Right lobe of liver (tissue), 4 donors: ENCODE results near the gene LOC101059915.

ENCODE experiments used
- POLR2A ChIP-seq: fragments of 450-650 bp; IDR thresholded peaks from one replicate; pipeline ENCODE4 v1.6.1; 2017; ENCODE audit warnings: antibody characterized with exemption, mild to moderate bottlenecking
- TF ChIP-seq, protein P1 (sequence below), 4 donors: fragments of 200-600 bp in 3 of 4; fragments of 450-650 bp in 1 of 4; IDR thresholded peaks; one replicate each; pipeline versions ENCODE4 v1.5.1 to v1.8.0; 2016 to 2022; ENCODE audit warnings: antibody characterized with exemption in 4 of 4, mild to moderate bottlenecking in 2 of 4
- donor health status: DM: no; HTN: no; CAD: no.
- donor health status: DM: no; HTN: no; CAD: no.
- donor health status: DM: no; HTN: yes; CAD: no.

DNA sequence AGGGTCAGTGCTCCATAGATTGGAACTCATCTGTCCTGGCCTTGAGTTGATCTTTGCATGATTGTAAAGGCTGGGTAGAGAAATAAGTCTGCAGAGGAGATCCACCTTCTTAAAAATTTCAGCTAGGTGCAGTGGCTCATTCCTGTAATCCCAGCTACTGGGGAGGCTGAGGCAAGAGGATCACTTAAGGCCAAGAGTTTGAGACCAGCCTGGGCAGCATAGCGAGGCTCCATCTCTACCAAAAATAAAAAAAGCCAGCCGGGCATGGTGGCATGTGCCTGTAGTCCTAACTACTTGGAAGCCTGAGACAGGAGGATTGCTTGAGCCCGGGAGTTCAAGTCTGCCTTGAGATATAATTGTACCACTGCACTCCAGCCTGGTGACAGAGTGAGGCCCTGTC is 48.6 kb upstream of the LOC101059915 start:
- TF ChIP-seq, protein P1, sequence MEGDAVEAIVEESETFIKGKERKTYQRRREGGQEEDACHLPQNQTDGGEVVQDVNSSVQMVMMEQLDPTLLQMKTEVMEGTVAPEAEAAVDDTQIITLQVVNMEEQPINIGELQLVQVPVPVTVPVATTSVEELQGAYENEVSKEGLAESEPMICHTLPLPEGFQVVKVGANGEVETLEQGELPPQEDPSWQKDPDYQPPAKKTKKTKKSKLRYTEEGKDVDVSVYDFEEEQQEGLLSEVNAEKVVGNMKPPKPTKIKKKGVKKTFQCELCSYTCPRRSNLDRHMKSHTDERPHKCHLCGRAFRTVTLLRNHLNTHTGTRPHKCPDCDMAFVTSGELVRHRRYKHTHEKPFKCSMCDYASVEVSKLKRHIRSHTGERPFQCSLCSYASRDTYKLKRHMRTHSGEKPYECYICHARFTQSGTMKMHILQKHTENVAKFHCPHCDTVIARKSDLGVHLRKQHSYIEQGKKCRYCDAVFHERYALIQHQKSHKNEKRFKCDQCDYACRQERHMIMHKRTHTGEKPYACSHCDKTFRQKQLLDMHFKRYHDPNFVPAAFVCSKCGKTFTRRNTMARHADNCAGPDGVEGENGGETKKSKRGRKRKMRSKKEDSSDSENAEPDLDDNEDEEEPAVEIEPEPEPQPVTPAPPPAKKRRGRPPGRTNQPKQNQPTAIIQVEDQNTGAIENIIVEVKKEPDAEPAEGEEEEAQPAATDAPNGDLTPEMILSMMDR (IDR thresholded peaks at IDR 0.05): no peak
- TF ChIP-seq POLR2A: no peak
